ENCODE results near the gene OBP2A. TPM values are rescaled to one million over a fixed set of nuclear protein-coding genes. Genes with fewer than 3 reads are reported as not detected.

Gene OBP2A
- polyA plus RNA-seq, 3 donors = not detected

GRCh38 chr9:135555203-135555602 is 9.3 kb downstream of the OBP2A start:
- peaks cover 0 to 3% (median 0%) of the 10 kb centered on the region in 7 donors for H3K9me3 Mint-ChIP-seq
- Histone ChIP-seq H3K36me3 (replicated peaks in 1 of 2; ENCODE audit: control insufficient read depth in 1 of 2, insufficient read depth in 2 of 2, low read length in 2 of 2) (no peaks in the 10 kb centered on the region), H3K27me3 (ENCODE audit: control insufficient read depth in 2 of 2, insufficient read depth in 2 of 2, low read length in 2 of 2) (no peaks in the 10 kb centered on the region), H3K9ac (ENCODE audit: insufficient read depth, low read length, poor library complexity, severe bottlenecking) (no peak overlapping the region), H4K20me1 (ENCODE audit: insufficient read depth, low read length) (no peaks in the 10 kb centered on the region), H3K79me2 (ENCODE audit: insufficient read depth, low read length) (no peaks in the 10 kb centered on the region), H2AFZ (ENCODE audit: insufficient read depth, low read depth, low read length, poor library complexity, severe bottlenecking) (no peak overlapping the region), H3K4me3 (replicated peaks in 1 of 3; ENCODE audit: low read depth in 2 of 3, low read length in 3 of 3) (no peak overlapping the region), H3K9me3 (replicated peaks in 1 of 2; ENCODE audit: control insufficient read depth in 1 of 2, insufficient read depth in 1 of 2, low read length in 2 of 2) (no peaks in the 10 kb centered on the region), H3K27ac (ENCODE audit: low read depth in 1 of 2, low read length in 2 of 2) (no peak overlapping the region), H3K4me1 (ENCODE audit: control insufficient read depth in 1 of 2, insufficient read depth in 2 of 2, low read length in 2 of 2) (no peaks in the 10 kb centered on the region), H3K4me2 (replicated peaks; ENCODE audit: extremely low read depth, low read length, poor library complexity, severe bottlenecking) (no peak overlapping the region)
- H3K27me3 Mint-ChIP-seq (ENCODE audit: low read depth in 3 of 3) = peaks cover 0 to 11% (median 2%) of the 10 kb centered on the region in 3 donors
- H3K4me3 Mint-ChIP-seq = no peak overlapping the region
- no peak for DNase-seq
- intact Hi-C loops (cut with micrococcal nuclease) = no loop called here
- H3K27ac Mint-ChIP-seq = no peak overlapping the region
- TF ChIP-seq CTCF (IDR thresholded peaks at IDR 0.05) = no peak
- 100% methylated on average over 1 of the region's 5 CpGs for WGBS (ENCODE audit: insufficient coverage)
- no peaks in the 10 kb centered on the region for H3K4me1 Mint-ChIP-seq
- H3K36me3 Mint-ChIP-seq = no peaks in the 10 kb centered on the region

- H3K4me2 ChIP-seq (replicated peaks; ENCODE audit: extremely low read depth, low read length, poor library complexity, severe bottlenecking) = no peak overlapping the region
- no peaks in the 10 kb centered on the region for H3K4me1 ChIP-seq (ENCODE audit: control insufficient read depth in 1 of 2, insufficient read depth in 2 of 2, low read length in 2 of 2)
- Mint-ChIP-seq H3K4me1 (no peaks in the 10 kb centered on the region), H3K27me3 (ENCODE audit: low read depth in 3 of 3) (peaks cover 0 to 11% (median 3%) of the 10 kb centered on the region in 3 donors), H3K27ac (no peak overlapping the region), H3K36me3 (no peaks in the 10 kb centered on the region), H3K9me3 (peaks cover 0 to 3% (median 0%) of the 10 kb centered on the region in 7 donors), H3K4me3 (no peak overlapping the region)
- DNase-seq = no peak
- no peaks in the 10 kb centered on the region for H3K27me3 ChIP-seq (ENCODE audit: control insufficient read depth in 2 of 2, insufficient read depth in 2 of 2, low read length in 2 of 2)
- H3K36me3 ChIP-seq (replicated peaks in 1 of 2; ENCODE audit: control insufficient read depth in 1 of 2, insufficient read depth in 2 of 2, low read length in 2 of 2) = no peaks in the 10 kb centered on the region
- 91% methylated on average over 7 of the region's 16 CpGs for WGBS (ENCODE audit: insufficient coverage)
- no peak overlapping the region for H3K4me3 ChIP-seq (replicated peaks in 1 of 3; ENCODE audit: low read depth in 2 of 3, low read length in 3 of 3)
- no peak overlapping the region for H3K27ac ChIP-seq (ENCODE audit: low read depth in 1 of 2, low read length in 2 of 2)
- no peaks in the 10 kb centered on the region for H3K9me3 ChIP-seq (replicated peaks in 1 of 2; ENCODE audit: control insufficient read depth in 1 of 2, insufficient read depth in 1 of 2, low read length in 2 of 2)
- no peak for TF ChIP-seq CTCF (IDR thresholded peaks at IDR 0.05)
- no peak overlapping the region for H2AFZ ChIP-seq (ENCODE audit: insufficient read depth, low read depth, low read length, poor library complexity, severe bottlenecking)
- no peaks in the 10 kb centered on the region for H3K79me2 ChIP-seq (ENCODE audit: insufficient read depth, low read length)
- H4K20me1 ChIP-seq (ENCODE audit: insufficient read depth, low read length) = no peaks in the 10 kb centered on the region
- no peak overlapping the region for H3K9ac ChIP-seq (ENCODE audit: insufficient read depth, low read length, poor library complexity, severe bottlenecking)
- intact Hi-C loops (cut with micrococcal nuclease) = no loop called here
Measured at GRCh38 chr9:135555910-135556309, 10.0 kb downstream of the OBP2A start.
